ENCODE results near the gene METAP1D.

- TF ChIP-seq CTCF (IDR thresholded peaks at IDR 0.05; ENCODE audit: insufficient read depth, low read length): no peak
- no peak for TF ChIP-seq POLR2AphosphoS5 (IDR thresholded peaks at IDR 0.05; ENCODE audit: low read depth)
- TF ChIP-seq GABPA (IDR thresholded peaks at IDR 0.05; ENCODE audit: low read depth): no peak
- no peak for TF ChIP-seq REST (IDR thresholded peaks at IDR 0.05; ENCODE audit: insufficient replicate concordance, low read depth)
- TF ChIP-seq SPI1 (IDR thresholded peaks at IDR 0.05; ENCODE audit: borderline replicate concordance, low read depth): no peak
Observed at GRCh38 chr2:172081221-172082022, 81.7 kb downstream of the METAP1D start.

Measured in HL-60 (cell line).